Measurements from ENCODE around the gene SKAP2.

The SKAP2 gene

GRCh38 chr7:26777385-26777784 lies 87.0 kb downstream of the SKAP2 start:
- DNase-seq (ENCODE audit: low spot score), result no peak

GRCh38 chr7:26760501-26760900 lies 103.9 kb downstream of the SKAP2 start:
- no peak for DNase-seq (ENCODE audit: low spot score)

DNA sequence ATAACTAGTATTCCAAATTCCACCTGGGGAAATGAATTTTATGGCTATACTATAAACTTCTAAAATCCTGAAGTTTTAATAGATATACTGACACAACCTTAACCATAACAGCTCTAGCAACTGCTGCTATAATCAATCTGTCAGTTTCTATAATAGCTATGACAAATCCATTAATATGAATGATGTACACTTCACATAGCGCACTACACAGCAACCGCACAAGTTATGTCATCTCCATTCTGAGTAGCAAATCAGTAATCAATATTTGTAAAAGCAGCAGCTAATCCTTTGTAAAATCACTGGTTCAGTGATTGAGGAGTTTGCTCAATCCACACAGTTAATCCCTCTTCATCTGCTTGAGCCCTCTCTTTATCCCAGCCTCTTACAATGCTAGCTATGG lies 105.3 kb downstream of the SKAP2 start:
- DNase-seq (ENCODE audit: low spot score), result no peak

DNA sequence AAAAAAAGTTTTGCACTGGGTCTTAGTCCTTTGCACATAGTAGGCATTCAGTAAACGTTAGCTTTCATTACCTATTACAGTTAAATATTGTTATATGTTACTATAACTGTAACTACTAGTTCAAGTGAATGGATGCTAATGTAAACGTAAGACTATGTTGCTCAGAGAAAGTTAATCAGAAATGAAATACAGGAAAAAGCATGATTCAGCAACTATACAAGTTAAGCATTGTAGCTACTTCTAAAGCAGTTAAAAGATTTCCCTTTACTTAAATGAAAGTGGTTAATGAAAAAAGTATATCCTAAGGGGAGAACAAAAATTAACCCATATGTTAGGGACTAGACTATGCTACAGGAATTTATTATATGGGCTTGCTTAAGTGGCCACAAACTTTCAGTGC lies 121.2 kb downstream of the SKAP2 start:
- DNase-seq (ENCODE audit: low spot score), result no peak

- no peak for DNase-seq (ENCODE audit: low spot score)
Observed at GRCh38 chr7:26735976-26736600, 128.3 kb downstream of the SKAP2 start.

DNA sequence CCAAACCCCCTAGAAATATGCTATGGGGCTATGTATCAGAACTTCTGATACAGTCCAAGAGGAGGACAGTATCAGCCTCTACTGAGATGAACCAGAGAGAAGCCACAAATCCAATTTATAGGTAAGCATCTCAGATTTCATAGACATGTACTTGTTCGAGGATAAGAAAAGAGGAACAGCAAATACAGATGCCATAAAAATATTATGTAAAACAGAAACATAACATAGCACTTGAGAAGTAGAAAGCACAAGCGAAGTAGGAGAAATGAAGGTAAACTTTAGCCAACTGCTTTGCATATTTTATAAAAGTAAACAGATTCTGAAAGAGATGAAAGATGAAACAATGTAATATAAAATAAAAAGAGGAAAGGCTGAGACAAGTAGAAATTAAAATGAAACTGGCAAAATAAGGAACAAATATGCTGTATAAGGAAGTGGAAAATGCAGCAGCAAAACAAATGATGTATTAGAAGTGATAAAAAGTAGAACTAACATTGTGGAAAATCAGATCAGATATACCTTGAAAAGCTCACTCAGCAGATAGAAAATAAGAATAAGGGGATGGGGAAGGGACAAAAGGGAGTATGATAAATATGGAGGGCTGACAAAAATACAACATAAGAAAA lies 135.1 kb downstream of the SKAP2 start:
- no peak for DNase-seq (ENCODE audit: low spot score)

GRCh38 chr7:26726051-26726450 lies 138.3 kb downstream of the SKAP2 start:
- no peak for DNase-seq (ENCODE audit: low spot score)

DNA sequence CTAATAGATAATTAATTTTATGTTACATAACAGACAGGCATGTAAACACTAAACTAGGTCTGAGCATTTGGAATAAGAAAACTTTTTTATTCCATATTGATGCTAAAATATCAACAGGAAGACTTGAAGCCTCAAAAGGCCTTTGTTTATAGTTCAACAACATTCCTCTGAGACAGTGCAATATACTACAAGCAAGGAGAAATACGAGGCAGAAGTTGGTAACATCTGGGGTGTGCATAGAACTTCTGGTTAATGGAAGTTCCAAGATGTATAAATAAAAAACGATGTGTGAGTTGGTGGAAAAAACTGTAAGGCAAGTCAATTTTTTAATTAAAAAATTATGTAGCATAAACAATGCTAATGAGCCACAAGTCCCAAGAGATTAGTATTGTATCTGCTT lies 139.6 kb downstream of the SKAP2 start:
- DNase-seq (ENCODE audit: low spot score), result no peak

DNA sequence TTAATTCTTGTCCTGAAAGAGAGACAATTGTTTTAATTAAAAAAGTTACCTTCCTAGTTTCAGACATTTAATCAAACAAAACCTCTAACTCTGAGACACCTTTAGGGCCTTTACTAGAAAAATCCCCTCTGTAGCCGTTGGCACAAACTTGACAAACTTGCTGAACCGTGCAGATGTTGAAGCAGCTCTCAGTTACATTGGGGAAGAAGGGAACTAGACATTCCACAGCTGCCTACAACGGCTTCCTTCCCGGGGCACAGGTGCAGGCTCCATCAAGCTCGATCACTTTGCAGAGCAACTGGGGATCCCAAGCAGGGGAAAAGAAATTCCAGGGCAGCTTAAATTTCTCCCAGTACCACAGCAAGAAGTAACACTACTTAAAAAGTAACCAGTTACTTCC lies 141.3 kb downstream of the SKAP2 start:
- DNase-seq (ENCODE audit: low spot score), result no peak

- no peak for DNase-seq (ENCODE audit: low spot score)
Observed at GRCh38 chr7:26721450-26721849, 142.9 kb downstream of the SKAP2 start.

- DNase-seq (ENCODE audit: low spot score), result no peak
Observed at GRCh38 chr7:26718063-26718462, 146.3 kb downstream of the SKAP2 start.

GRCh38 chr7:26714438-26714837 lies 150.0 kb downstream of the SKAP2 start:
- no peak for DNase-seq (ENCODE audit: low spot score)

DNA sequence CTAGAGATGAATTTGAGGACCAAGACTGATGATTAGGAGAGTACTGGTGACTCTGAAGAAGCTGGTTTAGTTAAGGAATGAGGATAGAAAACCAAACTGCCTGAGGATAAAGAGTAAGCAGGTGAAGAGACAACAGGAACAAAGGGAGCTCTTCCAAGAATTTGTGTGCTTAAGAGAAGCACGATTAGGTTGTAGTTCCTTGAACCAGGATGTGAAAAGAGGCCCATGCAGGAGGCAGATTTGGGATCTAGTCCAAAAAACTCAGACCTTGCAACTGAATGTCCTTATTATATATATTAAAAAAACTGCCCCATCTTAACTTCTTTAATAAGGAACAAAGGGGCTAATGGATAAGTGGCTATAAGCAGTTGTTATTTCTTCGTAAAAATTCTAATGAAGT lies 150.4 kb downstream of the SKAP2 start:
- no peak for DNase-seq (ENCODE audit: low spot score)

- DNase-seq (ENCODE audit: low spot score), result no peak
Observed at GRCh38 chr7:26709210-26709990, 155.0 kb downstream of the SKAP2 start.

DNA sequence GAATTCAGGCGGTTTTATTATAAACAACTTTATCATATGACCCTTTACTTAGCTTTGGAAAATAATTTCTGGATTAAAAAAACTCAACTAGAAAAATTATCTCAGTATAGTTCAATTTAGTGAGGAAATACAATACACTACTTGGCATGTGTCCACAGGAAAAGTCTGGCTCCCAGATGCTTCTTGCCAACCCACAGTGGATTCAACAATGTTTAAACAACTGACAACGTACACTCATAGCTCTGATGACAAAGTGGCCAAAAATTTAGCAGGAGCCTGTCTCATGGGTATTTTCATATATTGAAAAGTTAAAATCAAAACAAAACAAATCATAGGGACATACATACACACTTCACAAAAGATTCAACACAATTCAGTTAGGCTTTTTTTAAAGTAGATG lies 158.8 kb downstream of the SKAP2 start:
- DNase-seq (ENCODE audit: low spot score), result no peak

GRCh38 chr7:26704786-26705185 lies 159.6 kb downstream of the SKAP2 start:
- no peak for DNase-seq (ENCODE audit: low spot score)

DNA sequence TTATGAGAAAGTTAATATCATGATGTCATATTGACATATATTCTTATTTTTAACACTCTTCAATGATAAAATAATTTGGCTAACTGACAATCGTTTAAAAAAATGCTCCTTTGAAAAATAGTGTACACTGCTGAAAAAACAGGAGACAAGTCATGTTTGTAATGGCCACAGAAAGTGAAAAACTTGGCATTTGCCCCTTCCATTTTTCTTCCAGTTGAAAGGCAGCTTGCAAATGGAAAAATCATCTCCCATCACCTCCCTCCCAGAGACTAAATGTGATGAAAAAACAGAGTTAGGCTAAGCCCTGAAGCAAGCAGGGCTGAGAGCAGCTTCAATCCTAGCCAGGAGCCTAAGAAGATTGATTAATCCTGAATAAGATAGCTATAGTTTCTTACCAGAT lies 160.4 kb downstream of the SKAP2 start:
- no peak for DNase-seq (ENCODE audit: low spot score)

DNA sequence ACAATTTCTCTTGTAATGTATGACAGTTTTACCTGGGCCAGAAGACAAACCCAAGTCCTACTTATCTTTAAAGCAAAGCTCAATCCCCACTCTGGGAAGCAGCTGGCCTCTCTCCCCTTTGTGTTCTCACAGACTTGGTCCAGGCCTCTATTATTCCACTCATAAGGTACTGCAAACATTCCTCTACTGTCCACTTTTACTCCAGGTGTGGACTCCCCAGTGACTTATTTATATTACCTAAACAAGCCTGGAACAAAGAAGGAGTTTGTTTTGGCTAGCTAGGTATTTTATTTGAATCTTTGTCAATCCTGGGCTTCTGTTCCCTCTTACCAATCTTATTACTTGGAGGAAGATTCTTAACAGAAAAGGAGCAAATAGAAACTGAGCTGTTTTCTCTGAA lies 163.5 kb downstream of the SKAP2 start:
- DNase-seq (ENCODE audit: low spot score), result no peak

GRCh38 chr7:26700386-26700785 lies 164.0 kb downstream of the SKAP2 start:
- no peak for DNase-seq (ENCODE audit: low spot score)

DNA sequence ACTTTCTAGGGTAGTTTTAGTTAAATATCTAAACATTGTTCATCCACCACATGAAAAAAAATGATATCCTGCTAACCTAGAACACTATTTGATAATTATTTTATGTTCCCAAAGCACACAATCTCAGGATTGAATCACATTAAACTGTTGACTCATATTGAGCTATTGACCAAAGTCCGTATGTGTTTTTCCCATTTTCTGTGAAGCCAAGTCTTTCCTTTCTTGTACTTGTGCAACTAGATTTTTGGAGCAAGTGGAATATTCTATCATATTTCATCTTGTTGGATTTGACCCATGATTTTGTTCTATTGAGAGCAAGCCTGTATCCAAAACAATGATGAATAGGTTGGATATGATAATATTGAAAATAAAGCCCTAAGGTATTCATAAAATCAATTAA lies 164.6 kb downstream of the SKAP2 start:
- DNase-seq (ENCODE audit: low spot score), result no peak

GRCh38 chr7:26698806-26699205 lies 165.6 kb downstream of the SKAP2 start:
- no peak for DNase-seq (ENCODE audit: low spot score)

GRCh38 chr7:26698194-26698593 lies 166.2 kb downstream of the SKAP2 start:
- DNase-seq (ENCODE audit: low spot score), result no peak

- no peak for DNase-seq (ENCODE audit: low spot score)
Observed at GRCh38 chr7:26696978-26697377, 167.4 kb downstream of the SKAP2 start.
